ENCODE data around the gene ACER1.

ACER1 gene

GRCh38 chr19:6270076-6270745, 63.2 kb downstream of the ACER1 start:
- no peaks in the 10 kb centered on the region for H3F3A ChIP-seq (ENCODE audit: low read depth)
- no peak overlapping the region for H3K4me2 ChIP-seq (ENCODE audit: low read depth, low read length, poor library complexity, severe bottlenecking)
- H3K36me3 ChIP-seq (ENCODE audit: insufficient read depth, low read length) = peaks cover 45% of the 10 kb centered on the region; the same call in 1 of the 2 replicates
- peaks cover 5% of the 10 kb centered on the region for H3K4me1 ChIP-seq (ENCODE audit: insufficient read depth, low read length, poor library complexity, severe bottlenecking)
- no peaks in the 10 kb centered on the region for H3K9me3 ChIP-seq (ENCODE audit: insufficient read depth, low read depth, low read length)
- H3K79me2 ChIP-seq (ENCODE audit: insufficient read depth, low read length) = peaks cover 84% of the 10 kb centered on the region
- H3K9me2 ChIP-seq (replicated peaks; ENCODE audit: low read depth, low read length) = no peaks in the 10 kb centered on the region
- peaks cover 35% of the 10 kb centered on the region for H4K20me1 ChIP-seq (ENCODE audit: insufficient read depth, low read length, poor library complexity, severe bottlenecking)
- H2AFZ ChIP-seq (ENCODE audit: low read length) = no peak overlapping the region
- H3K4me3 ChIP-seq (ENCODE audit: low read length, poor library complexity, severe bottlenecking) = no peak overlapping the region
- no peak overlapping the region for H3K9ac ChIP-seq (ENCODE audit: low read depth, low read length, poor library complexity, severe bottlenecking)
- no peaks in the 10 kb centered on the region for H3K27me3 ChIP-seq (ENCODE audit: insufficient read depth, low read length, poor library complexity, severe bottlenecking)
- TF ChIP-seq EZH2phosphoT487 (IDR thresholded peaks at IDR 0.05; ENCODE audit: borderline replicate concordance) (no peak), CTCF (conservative IDR thresholded peaks at IDR 0.05; ENCODE audit: low read length) (no peak)

GRCh38 chr19:6269101-6269886, 64.1 kb downstream of the ACER1 start:
- no peak overlapping the region for H2AFZ ChIP-seq (ENCODE audit: low read length)
- peaks cover 79% of the 10 kb centered on the region for H3K79me2 ChIP-seq (ENCODE audit: insufficient read depth, low read length)
- no peak overlapping the region for H3K4me2 ChIP-seq (ENCODE audit: low read depth, low read length, poor library complexity, severe bottlenecking)
- H3K4me1 ChIP-seq (ENCODE audit: insufficient read depth, low read length, poor library complexity, severe bottlenecking) = peaks cover under 1% of the 10 kb centered on the region
- H3K4me3 ChIP-seq (ENCODE audit: low read length, poor library complexity, severe bottlenecking) = no peak overlapping the region
- H3K9me3 ChIP-seq (ENCODE audit: insufficient read depth, low read depth, low read length) = no peaks in the 10 kb centered on the region
- H3K9me2 ChIP-seq (replicated peaks; ENCODE audit: low read depth, low read length) = no peaks in the 10 kb centered on the region
- TF ChIP-seq EZH2phosphoT487 (IDR thresholded peaks at IDR 0.05; ENCODE audit: borderline replicate concordance) = no peak
- no peak for TF ChIP-seq CTCF (conservative IDR thresholded peaks at IDR 0.05; ENCODE audit: low read length)
- peaks cover 29% of the 10 kb centered on the region for H4K20me1 ChIP-seq (ENCODE audit: insufficient read depth, low read length, poor library complexity, severe bottlenecking)
- H3F3A ChIP-seq (ENCODE audit: low read depth) = no peaks in the 10 kb centered on the region
- peaks cover 51% of the 10 kb centered on the region; the same call in 1 of the 2 replicates for H3K36me3 ChIP-seq (ENCODE audit: insufficient read depth, low read length)
- H3K27me3 ChIP-seq (ENCODE audit: insufficient read depth, low read length, poor library complexity, severe bottlenecking) = no peaks in the 10 kb centered on the region
- no peak overlapping the region for H3K9ac ChIP-seq (ENCODE audit: low read depth, low read length, poor library complexity, severe bottlenecking)

GRCh38 chr19:6268382-6268771, 65.0 kb downstream of the ACER1 start:
- Histone ChIP-seq H3K9me3 (ENCODE audit: insufficient read depth, low read depth, low read length) (no peaks in the 10 kb centered on the region), H3K27me3 (ENCODE audit: insufficient read depth, low read length, poor library complexity, severe bottlenecking) (no peaks in the 10 kb centered on the region), H3K4me3 (ENCODE audit: low read length, poor library complexity, severe bottlenecking) (no peak overlapping the region), H3K9me2 (replicated peaks; ENCODE audit: low read depth, low read length) (no peaks in the 10 kb centered on the region), H2AFZ (ENCODE audit: low read length) (no peak overlapping the region), H3K36me3 (ENCODE audit: insufficient read depth, low read length) (peaks cover 58% of the 10 kb centered on the region; the same call in 1 of the 2 replicates), H4K20me1 (ENCODE audit: insufficient read depth, low read length, poor library complexity, severe bottlenecking) (peaks cover 26% of the 10 kb centered on the region), H3K4me2 (ENCODE audit: low read depth, low read length, poor library complexity, severe bottlenecking) (no peak overlapping the region), H3K4me1 (ENCODE audit: insufficient read depth, low read length, poor library complexity, severe bottlenecking) (no peaks in the 10 kb centered on the region), H3K9ac (ENCODE audit: low read depth, low read length, poor library complexity, severe bottlenecking) (no peak overlapping the region), H3F3A (ENCODE audit: low read depth) (no peaks in the 10 kb centered on the region), H3K79me2 (ENCODE audit: insufficient read depth, low read length) (peaks cover 79% of the 10 kb centered on the region)
- TF ChIP-seq CTCF (conservative IDR thresholded peaks at IDR 0.05; ENCODE audit: low read length) (no peak), EZH2phosphoT487 (IDR thresholded peaks at IDR 0.05; ENCODE audit: borderline replicate concordance) (no peak)
